Caco-2 (cell line): ENCODE results near the gene PSMG1. TPM values are rescaled to one million over a fixed set of nuclear protein-coding genes. Genes with fewer than 3 reads are reported as not detected.

ENCODE experiments used
- BruUV-seq: library from RNA; stranded (reverse); fragments of 400-500 nt; replicated peaks from 2 replicates; lab custom pipeline; 2021; lab: Mats Ljungman, UMichigan
- CTCF ChIA-PET: fragments of 300-600 bp; sonication (Branson Sonifier 250); formaldehyde crosslinking; loops from one replicate; lab custom pipeline; 2022; ENCODE audit warnings: antibody characterized with exemption; lab: Charles Lee
- POLR2A ChIA-PET: fragments of 300-600 bp; sonication (Branson Sonifier 250); formaldehyde crosslinking; loops from one replicate; lab custom pipeline; 2022; ENCODE audit warnings: antibody characterized with exemption; lab: Charles Lee
- DNase-seq, 2 experiments: peaks; one replicate each; pipeline versions ENCODE4 v3.0.0 to v3.0.0-alpha.2; 2020 to 2022
- H3K27me3 ChIP-seq: replicated peaks from 2 replicates; pipeline ENCODE4 v1.6.0; 2011; ENCODE audit warnings: low read length; ENCODE audit not compliant: control insufficient read depth, insufficient read depth
- H3K36me3 ChIP-seq: 2 replicates; pipeline ENCODE4 v1.5.1; 2011; ENCODE audit warnings: low read length; ENCODE audit not compliant: control insufficient read depth, insufficient read depth
- H3K4me1 ChIP-seq: fragments of 250-450 bp; sonication (Bioruptor Pico); 2 replicates; pipeline ENCODE4 v1.5.1; 2020; ENCODE audit warnings: mild to moderate bottlenecking
- H3K4me3 ChIP-seq: 2 replicates; pipeline ENCODE4 v1.5.1; 2011; ENCODE audit warnings: low read depth, mild to moderate bottlenecking, control low read depth, low read length
- H3K9me3 ChIP-seq: fragments of 250-450 bp; sonication (Bioruptor Pico); 2 replicates; pipeline ENCODE4 v1.5.1; 2020; ENCODE audit warnings: mild to moderate bottlenecking, moderate library complexity
- H3K27ac Mint-ChIP-seq: one replicate; pipeline ENCODE4 v1.8.0; 2022; ENCODE audit warnings: mixed read lengths; ENCODE audit not compliant: unreplicated experiment
- H3K27me3 Mint-ChIP-seq: one replicate; pipeline ENCODE4 v1.8.0; 2022; ENCODE audit warnings: mixed read lengths; ENCODE audit not compliant: insufficient read depth, unreplicated experiment
- H3K36me3 Mint-ChIP-seq: one replicate; pipeline ENCODE4 v1.8.0; 2022; ENCODE audit warnings: mild to moderate bottlenecking, mixed read lengths; ENCODE audit not compliant: insufficient read depth, unreplicated experiment
- H3K4me1 Mint-ChIP-seq: one replicate; pipeline ENCODE4 v1.8.0; 2022; ENCODE audit warnings: low read depth, mixed read lengths; ENCODE audit not compliant: unreplicated experiment
- H3K4me3 Mint-ChIP-seq: one replicate; pipeline ENCODE4 v1.8.0; 2022; ENCODE audit warnings: mild to moderate bottlenecking, moderate library complexity, mixed read lengths; ENCODE audit not compliant: unreplicated experiment
- H3K9me3 Mint-ChIP-seq: one replicate; pipeline ENCODE4 v1.8.0; 2022; ENCODE audit warnings: mixed read lengths; ENCODE audit not compliant: unreplicated experiment
- CTCF ChIP-seq, 2 experiments: fragments of 200-600 bp in 1 of 2; IDR thresholded peaks; 1 replicate in 1 of 2; 2 replicates in 1 of 2; pipeline versions ENCODE4 v1.5.1 to v1.8.0; 2011 to 2022; ENCODE audit warnings: antibody characterized with exemption in 1 of 2, control low read depth in 1 of 2, inconsistent platforms in 1 of 2, low read depth in 1 of 2, low read length in 1 of 2, mild to moderate bottlenecking in 1 of 2, moderate library complexity in 1 of 2; ENCODE audit not compliant: insufficient read depth in 1 of 2, severe bottlenecking in 1 of 2, unreplicated experiment in 1 of 2
- intact Hi-C: fragments of 100-400 bp; cut with micrococcal nuclease; formaldehyde crosslinking; loops from one replicate; pipeline ENCODE4 v1.10.0; 2022; ENCODE audit not compliant: unreplicated experiment
- total RNA-seq: library from RNA; stranded (reverse); gene quantifications from 2 replicates; pipeline ENCODE4 v1.2.3, GENCODE V29; 2022

PSMG1 gene
- total RNA-seq, 1 experiment from 2014 or later, result 86.2 TPM

GRCh38 chr21:39144191-39144590 lies 39.1 kb downstream of the PSMG1 start:
- Histone ChIP-seq H3K27me3 (no peaks in the 10 kb centered on the region), H3K4me3 (no peak overlapping the region), H3K4me1 (no peaks in the 10 kb centered on the region), H3K9me3 (no peaks in the 10 kb centered on the region), H3K36me3 (no peaks in the 10 kb centered on the region)
- intact Hi-C loops, result no loop called here
- Mint-ChIP-seq H3K27me3 (no peaks in the 10 kb centered on the region), H3K4me3 (no peak overlapping the region), H3K27ac (no peak overlapping the region), H3K36me3 (no peaks in the 10 kb centered on the region), H3K9me3 (no peaks in the 10 kb centered on the region), H3K4me1 (no peaks in the 10 kb centered on the region)
- DNase-seq, result no peak
- CTCF ChIA-PET, result no interaction called here
- POLR2A ChIA-PET, result no interaction called here
- no peak for TF ChIP-seq CTCF (IDR thresholded peaks at IDR 0.05; ENCODE audit: insufficient read depth in 1 of 2, low read depth in 1 of 2, low read length in 1 of 2, severe bottlenecking in 1 of 2, unreplicated experiment in 1 of 2)
- BruUV-seq, result no TSS peak

- H3K36me3 ChIP-seq, result no peaks in the 10 kb centered on the region
- Mint-ChIP-seq H3K9me3 (no peaks in the 10 kb centered on the region), H3K27ac (no peak overlapping the region), H3K36me3 (no peaks in the 10 kb centered on the region), H3K4me3 (no peak overlapping the region), H3K4me1 (no peaks in the 10 kb centered on the region), H3K27me3 (no peaks in the 10 kb centered on the region)
- TF ChIP-seq CTCF (IDR thresholded peaks at IDR 0.05; ENCODE audit: insufficient read depth in 1 of 2, low read depth in 1 of 2, low read length in 1 of 2, severe bottlenecking in 1 of 2, unreplicated experiment in 1 of 2), result no peak
- no peak for DNase-seq
- POLR2A ChIA-PET, result no interaction called here
- H3K27me3 ChIP-seq, result no peaks in the 10 kb centered on the region
- no peaks in the 10 kb centered on the region for H3K4me1 ChIP-seq
- no peak overlapping the region for H3K4me3 ChIP-seq
- no TSS peak for BruUV-seq
- CTCF ChIA-PET, result no interaction called here
- H3K9me3 ChIP-seq, result no peaks in the 10 kb centered on the region
- intact Hi-C loops, result no loop called here
Observed at GRCh38 chr21:39142972-39143371, 40.3 kb downstream of the PSMG1 start.

GRCh38 chr21:39141502-39141901 lies 41.7 kb downstream of the PSMG1 start:
- no peaks in the 10 kb centered on the region for H3K27me3 Mint-ChIP-seq
- no peak overlapping the region for H3K27ac Mint-ChIP-seq
- no peaks in the 10 kb centered on the region for H3K27me3 ChIP-seq
- no peak for DNase-seq
- CTCF ChIA-PET, result no interaction called here
- H3K36me3 Mint-ChIP-seq, result no peaks in the 10 kb centered on the region
- no TSS peak for BruUV-seq
- no peaks in the 10 kb centered on the region for H3K4me1 Mint-ChIP-seq
- intact Hi-C loops, result no loop called here
- H3K4me3 ChIP-seq, result no peak overlapping the region
- no peaks in the 10 kb centered on the region for H3K9me3 Mint-ChIP-seq
- TF ChIP-seq CTCF (IDR thresholded peaks at IDR 0.05; ENCODE audit: insufficient read depth in 1 of 2, low read depth in 1 of 2, low read length in 1 of 2, severe bottlenecking in 1 of 2, unreplicated experiment in 1 of 2), result no peak
- POLR2A ChIA-PET, result no interaction called here
- H3K4me3 Mint-ChIP-seq, result no peak overlapping the region
- no peaks in the 10 kb centered on the region for H3K4me1 ChIP-seq
- H3K9me3 ChIP-seq, result no peaks in the 10 kb centered on the region
- no peaks in the 10 kb centered on the region for H3K36me3 ChIP-seq
